ENCODE data around the gene WNT7A.

Gene WNT7A

DNA sequence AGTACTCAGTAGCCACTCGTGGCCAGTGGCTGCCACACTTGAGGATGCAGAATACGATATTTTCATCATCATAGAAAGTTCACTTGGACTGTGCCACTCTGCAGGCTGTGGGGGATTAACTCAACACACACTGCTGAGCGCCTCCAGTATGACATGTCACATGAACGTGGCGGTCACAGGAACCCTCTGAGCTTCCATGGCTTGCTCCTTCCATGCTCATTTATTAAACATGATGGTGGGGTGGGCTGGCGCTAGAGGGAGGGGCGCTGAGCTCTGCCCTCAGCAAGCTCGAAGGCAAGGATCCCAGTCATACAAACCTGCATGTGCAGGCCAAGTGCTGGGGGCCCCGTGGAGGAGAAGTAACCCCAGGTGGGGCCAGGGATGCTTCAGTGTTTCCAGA is 85.5 kb downstream of the WNT7A start:
- TF ChIP-seq, protein P1, sequence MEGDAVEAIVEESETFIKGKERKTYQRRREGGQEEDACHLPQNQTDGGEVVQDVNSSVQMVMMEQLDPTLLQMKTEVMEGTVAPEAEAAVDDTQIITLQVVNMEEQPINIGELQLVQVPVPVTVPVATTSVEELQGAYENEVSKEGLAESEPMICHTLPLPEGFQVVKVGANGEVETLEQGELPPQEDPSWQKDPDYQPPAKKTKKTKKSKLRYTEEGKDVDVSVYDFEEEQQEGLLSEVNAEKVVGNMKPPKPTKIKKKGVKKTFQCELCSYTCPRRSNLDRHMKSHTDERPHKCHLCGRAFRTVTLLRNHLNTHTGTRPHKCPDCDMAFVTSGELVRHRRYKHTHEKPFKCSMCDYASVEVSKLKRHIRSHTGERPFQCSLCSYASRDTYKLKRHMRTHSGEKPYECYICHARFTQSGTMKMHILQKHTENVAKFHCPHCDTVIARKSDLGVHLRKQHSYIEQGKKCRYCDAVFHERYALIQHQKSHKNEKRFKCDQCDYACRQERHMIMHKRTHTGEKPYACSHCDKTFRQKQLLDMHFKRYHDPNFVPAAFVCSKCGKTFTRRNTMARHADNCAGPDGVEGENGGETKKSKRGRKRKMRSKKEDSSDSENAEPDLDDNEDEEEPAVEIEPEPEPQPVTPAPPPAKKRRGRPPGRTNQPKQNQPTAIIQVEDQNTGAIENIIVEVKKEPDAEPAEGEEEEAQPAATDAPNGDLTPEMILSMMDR (IDR thresholded peaks at IDR 0.05), result no peak
- peaks cover 15% of the 10 kb centered on the region for H3K27me3 Mint-ChIP-seq (ENCODE audit: low read depth, poor library complexity)
- no peaks in the 10 kb centered on the region for H3K36me3 Mint-ChIP-seq (ENCODE audit: low read depth)

DNA sequence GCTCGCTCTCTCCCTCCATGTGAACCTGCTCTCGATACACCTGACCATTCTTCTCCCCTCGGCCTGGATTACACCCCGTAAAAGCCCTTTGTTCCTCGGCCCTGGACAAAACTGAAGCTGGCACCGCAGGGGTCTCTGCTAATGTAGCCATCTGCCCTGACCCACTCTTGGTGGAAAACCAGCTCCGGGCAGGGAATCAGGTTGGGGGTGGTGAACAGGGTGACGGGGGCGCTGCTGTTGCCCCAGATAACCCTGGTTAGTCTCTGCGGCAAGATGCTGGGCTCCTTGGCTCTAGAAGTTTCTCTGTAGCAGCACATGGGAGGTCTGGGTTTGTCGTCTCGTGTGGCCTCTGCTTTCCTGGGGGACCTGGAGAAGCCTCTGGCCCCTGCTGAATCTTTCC is 86.4 kb downstream of the WNT7A start:
- no peak for DNase-seq
- H3K27me3 Mint-ChIP-seq (ENCODE audit: low read depth, poor library complexity), result peaks cover 16% of the 10 kb centered on the region
- H3K4me3 Mint-ChIP-seq, result no peak overlapping the region
- TF ChIP-seq, protein P1 (IDR thresholded peaks at IDR 0.05), result no peak
- H3K9me3 Mint-ChIP-seq, result no peaks in the 10 kb centered on the region
- no peak overlapping the region for H3K27ac Mint-ChIP-seq
- H3K4me1 Mint-ChIP-seq, result peaks cover 21% of the 10 kb centered on the region
- no peaks in the 10 kb centered on the region for H3K36me3 Mint-ChIP-seq (ENCODE audit: low read depth)

More for the DNA sequence above, 85.5 kb downstream of the WNT7A start:
- Mint-ChIP-seq H3K4me1 (peaks cover 21% of the 10 kb centered on the region), H3K4me3 (no peak overlapping the region), H3K27ac (no peak overlapping the region), H3K9me3 (no peaks in the 10 kb centered on the region)
- no peak for DNase-seq

- TF ChIP-seq, protein P1 (IDR thresholded peaks at IDR 0.05), result no peak
Measured at GRCh38 chr3:13792512-13793371, 87.1 kb downstream of the WNT7A start.

GRCh38 chr3:13792051-13792490 is 87.8 kb downstream of the WNT7A start:
- Mint-ChIP-seq H3K4me3 (no peak overlapping the region), H3K27me3 (ENCODE audit: low read depth, poor library complexity) (peaks cover 21% of the 10 kb centered on the region), H3K4me1 (peaks cover 28% of the 10 kb centered on the region), H3K27ac (no peak overlapping the region), H3K36me3 (ENCODE audit: low read depth) (no peaks in the 10 kb centered on the region), H3K9me3 (no peaks in the 10 kb centered on the region)
- DNase-seq, result no peak
- TF ChIP-seq, protein P1 (IDR thresholded peaks at IDR 0.05), result no peak

More at GRCh38 chr3:13792512-13793371, 87.1 kb downstream of the WNT7A start:
- peaks cover 17% of the 10 kb centered on the region for H3K27me3 Mint-ChIP-seq (ENCODE audit: low read depth, poor library complexity)
- H3K4me3 Mint-ChIP-seq, result no peak overlapping the region
- H3K9me3 Mint-ChIP-seq, result no peaks in the 10 kb centered on the region
- no peaks in the 10 kb centered on the region for H3K36me3 Mint-ChIP-seq (ENCODE audit: low read depth)
- peaks cover 23% of the 10 kb centered on the region for H3K4me1 Mint-ChIP-seq
- no peak for DNase-seq
- no peak overlapping the region for H3K27ac Mint-ChIP-seq

GRCh38 chr3:13791198-13792050 is 88.4 kb downstream of the WNT7A start:
- Mint-ChIP-seq H3K27me3 (ENCODE audit: low read depth, poor library complexity) (peaks cover 21% of the 10 kb centered on the region), H3K4me3 (no peak overlapping the region), H3K36me3 (ENCODE audit: low read depth) (no peaks in the 10 kb centered on the region), H3K27ac (no peak overlapping the region), H3K9me3 (no peaks in the 10 kb centered on the region), H3K4me1 (peaks cover 28% of the 10 kb centered on the region)
- TF ChIP-seq, protein P1 (IDR thresholded peaks at IDR 0.05), result no peak
- no peak for DNase-seq
